Hypothalamus (tissue), 51 donors: ENCODE results near the gene DOCK6.
A peak's percentile ranks its signal among the peaks of the same experiment; 100 is the strongest.
"Not testable (repeated sequence)": the region's sequence is repeated elsewhere in the genome, so short reads cannot be mapped to it uniquely, and the experiment has no call there.

Experiments used
- DNase-seq, 51 donors: peaks; one replicate each; lab custom pipeline; 2025; lab: John Stamatoyannopoulos, UW

The DOCK6 gene

GRCh38 chr19:11200931-11201330 lies 61.4 kb downstream of the DOCK6 start:
- DNase-seq: no peak

DNA sequence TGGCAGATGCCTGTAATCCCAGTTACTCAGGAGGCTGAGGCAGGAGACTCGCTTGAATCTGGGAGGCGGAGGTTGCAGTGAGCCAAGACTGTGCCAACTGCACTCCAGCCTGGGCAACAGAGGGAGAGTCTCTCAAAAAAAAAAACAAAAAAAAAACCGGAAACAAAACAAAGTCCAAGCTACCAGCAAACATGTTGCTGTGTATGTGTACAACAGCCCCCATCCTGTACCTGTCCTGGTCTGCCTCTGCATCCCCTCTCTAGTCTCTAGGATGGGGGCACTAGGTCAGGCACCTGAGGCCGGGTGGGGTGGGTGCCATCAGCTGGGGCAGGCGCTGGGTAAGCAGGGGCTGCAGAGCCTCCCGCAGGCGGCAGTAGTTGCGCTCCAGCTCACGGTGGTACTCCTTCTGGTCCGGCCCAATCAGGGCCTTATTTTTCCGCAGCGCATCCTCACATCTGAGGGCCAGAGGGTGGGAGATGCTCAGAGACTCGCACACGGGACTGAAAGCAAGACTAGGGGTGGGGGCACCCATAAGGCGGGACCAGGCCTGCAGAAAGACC lies 62.2 kb downstream of the DOCK6 start:
- DNase-seq: no peak

DNA sequence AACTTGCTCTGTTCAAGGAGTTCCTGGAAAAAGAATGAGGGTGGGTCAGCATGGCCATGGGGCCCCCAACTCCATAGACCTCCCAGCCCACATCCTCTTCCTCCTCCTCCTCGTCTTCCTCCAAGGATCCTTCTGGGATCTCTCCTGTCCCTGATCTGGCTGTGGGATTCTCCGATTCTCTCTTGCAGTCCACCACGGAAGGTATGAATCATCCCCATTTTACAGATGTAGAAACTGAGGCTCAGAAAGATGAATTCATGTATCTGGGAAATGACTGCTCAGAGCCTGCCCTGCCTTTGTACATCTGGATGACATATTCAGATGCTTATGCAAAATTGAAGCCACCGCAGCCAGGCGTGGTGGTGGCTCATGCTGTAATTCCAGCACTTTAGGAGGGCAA lies 62.8 kb downstream of the DOCK6 start:
- DNase-seq: no peak

GRCh38 chr19:11198769-11199424 lies 63.4 kb downstream of the DOCK6 start:
- DNase-seq: no peak

GRCh38 chr19:11198175-11198534 lies 64.2 kb downstream of the DOCK6 start:
- no peak for DNase-seq

- peak in 50 of 51 donors; percentile 26 to 87 (median 74) for DNase-seq
Observed at GRCh38 chr19:11197291-11198174, 64.8 kb downstream of the DOCK6 start, which contains the start of gene KANK2. Gene KANK2 (minus strand): TSS chr19:11197545. CDS start chr19:11194511, 3,034 bp downstream.

- peak in 5 of 51 donors; percentile 7 to 32 (median 20) for DNase-seq
Observed at GRCh38 chr19:11196406-11197287, 65.7 kb downstream of the DOCK6 start.

DNA sequence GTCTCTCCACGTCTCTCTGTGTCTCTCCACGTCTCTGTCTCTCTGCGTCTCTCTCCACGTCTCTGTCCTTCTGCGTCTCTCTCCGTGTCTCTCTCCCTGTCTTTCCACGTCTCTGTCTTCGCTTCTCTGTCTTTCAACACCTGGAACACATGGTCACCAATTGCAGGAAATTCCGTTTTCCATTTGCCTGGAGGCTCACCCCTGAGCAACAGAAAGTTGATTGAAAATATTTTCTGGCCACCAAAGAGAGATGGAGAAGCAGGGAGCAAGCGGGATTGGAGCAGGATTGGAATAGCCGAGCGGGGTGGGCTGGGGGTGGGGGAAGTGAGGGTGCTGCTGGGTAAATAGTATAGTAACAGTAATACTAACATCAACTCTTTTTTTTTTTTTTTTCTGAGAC lies 66.6 kb downstream of the DOCK6 start:
- DNase-seq: no peak

DNA sequence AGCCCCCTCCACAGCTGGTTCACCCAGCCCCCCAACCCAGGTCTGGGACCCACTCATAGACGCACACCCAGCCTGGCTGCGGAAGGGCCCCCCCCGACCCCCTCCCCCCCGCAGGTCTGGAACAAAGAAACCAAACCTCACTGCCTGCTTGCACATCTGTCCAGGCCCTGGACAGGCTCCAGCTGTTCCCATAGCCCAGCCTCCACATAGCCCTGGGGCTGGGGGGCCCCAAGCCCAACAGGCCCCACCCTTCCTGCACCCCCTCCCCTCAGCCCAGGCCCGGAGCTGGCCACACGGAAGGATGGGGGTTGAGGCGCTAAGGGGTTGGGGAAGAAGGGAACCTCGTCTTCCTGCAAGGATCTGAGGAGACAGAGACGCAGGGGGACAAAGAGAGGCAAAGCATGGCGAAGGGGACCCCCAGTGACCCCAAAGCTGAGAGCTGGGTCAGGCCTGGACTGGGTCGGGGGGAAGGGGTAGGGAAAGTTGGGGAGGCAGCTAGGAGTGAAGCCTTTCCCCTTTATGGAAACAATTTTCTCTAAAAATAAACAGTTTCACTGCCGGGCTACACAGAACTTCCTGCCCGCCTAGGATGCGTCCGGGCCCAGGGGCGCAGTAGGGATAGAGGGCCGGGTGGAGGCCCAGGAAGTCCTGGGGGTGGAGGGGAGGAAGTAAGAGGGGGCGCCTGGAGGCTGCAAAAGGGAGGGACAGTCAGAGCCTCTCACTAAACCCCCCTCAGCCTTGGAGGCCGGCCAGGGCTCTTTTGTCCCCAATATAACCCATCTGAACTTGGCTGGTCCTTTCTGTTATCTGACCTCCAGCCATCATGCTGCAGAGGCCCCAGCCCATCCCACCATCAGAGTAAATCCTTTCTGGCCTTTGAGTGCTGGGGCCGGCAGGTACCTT lies 67.4 kb downstream of the DOCK6 start:
- no peak for DNase-seq

GRCh38 chr19:11194173-11194572 lies 68.2 kb downstream of the DOCK6 start:
- no peak for DNase-seq

DNA sequence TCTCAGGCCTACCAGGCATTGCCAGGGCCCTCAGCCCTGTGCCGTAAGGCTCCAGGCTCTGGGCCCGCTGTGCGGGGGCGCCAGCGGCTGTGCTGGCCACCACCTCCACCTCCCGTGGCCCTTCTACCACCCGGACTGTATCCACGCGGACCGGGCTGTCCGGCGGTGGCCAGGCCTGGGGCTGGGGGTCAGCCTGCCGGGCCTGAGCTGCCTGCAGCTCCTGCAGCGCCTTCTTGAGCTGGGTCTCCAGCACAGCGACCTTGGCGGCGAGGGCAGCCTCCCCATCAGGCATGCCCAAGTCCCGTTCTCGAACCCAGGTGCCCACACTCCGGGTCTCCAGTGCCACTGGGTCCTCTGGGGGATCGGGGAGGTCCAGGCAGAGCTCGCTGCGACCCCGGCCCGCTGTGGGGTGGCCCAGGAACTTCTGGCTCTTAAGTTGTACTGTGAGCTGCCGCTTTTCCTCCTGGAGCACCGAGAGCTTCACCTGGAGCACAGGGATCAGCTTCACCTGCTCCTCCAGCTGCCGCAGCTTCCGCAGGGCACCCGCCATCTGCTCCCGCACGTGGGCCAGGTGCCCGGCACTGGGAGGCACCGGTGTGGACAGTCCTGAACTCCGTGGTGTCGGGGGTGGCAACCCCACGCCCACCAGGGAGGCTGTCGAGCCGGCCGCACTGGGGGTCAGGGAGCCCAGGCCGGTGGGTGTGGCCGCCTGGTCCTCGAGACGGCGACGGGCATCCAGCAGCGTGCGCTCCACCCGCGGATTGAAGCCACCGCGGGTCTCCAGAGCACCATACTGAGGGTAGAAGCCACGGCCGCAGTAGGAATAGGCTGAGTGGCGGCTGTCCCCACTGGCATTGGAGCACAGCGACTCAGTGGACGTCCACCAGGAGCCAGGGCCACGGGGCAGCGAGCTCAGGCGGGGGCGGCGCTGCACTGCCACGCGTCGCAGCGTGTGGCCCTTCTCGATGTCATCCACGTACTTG lies 69.1 kb downstream of the DOCK6 start:
- DNase-seq: no peak

DNA sequence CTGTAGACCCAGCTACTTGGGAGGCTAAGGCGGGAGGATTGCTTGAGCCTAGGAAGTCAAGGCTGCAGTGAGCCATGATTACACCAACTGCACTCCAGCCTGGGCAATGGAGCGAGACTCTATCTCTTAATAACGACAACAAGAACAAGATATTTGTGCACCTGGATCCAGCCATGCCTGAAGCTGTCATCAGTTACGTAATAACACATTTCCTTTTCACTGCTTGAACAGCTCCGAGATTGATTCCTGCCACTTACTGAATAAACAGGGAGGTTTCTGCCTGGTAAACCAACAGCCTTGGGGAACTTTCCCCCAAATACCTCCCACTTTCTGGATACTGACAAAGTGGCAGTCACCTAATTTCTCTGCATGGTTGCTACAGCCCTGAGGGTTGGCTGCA lies 70.4 kb downstream of the DOCK6 start:
- DNase-seq: no peak

GRCh38 chr19:11191273-11191755 lies 71.0 kb downstream of the DOCK6 start:
- no peak for DNase-seq

DNA sequence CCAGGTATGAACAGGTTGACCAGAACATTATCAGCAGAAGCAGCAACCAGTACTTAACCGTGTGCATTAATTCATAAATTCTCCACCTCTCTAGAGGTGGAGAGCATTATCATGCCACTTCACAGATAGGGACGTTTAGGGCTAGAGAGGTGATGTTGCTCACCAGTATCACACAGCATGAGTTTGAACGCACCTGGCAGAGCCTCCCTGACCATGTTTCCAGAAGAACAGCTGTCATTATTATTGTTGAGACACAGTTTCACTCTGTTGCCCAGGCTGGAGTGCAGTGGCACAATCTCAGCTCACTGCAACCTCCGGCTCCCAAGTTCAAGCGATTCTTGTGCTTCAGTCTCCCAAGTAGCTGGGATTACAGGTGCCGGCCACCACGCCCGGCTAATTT lies 71.8 kb downstream of the DOCK6 start:
- no peak for DNase-seq

- no peak for DNase-seq
Observed at GRCh38 chr19:11187441-11187840, 74.9 kb downstream of the DOCK6 start.

DNA sequence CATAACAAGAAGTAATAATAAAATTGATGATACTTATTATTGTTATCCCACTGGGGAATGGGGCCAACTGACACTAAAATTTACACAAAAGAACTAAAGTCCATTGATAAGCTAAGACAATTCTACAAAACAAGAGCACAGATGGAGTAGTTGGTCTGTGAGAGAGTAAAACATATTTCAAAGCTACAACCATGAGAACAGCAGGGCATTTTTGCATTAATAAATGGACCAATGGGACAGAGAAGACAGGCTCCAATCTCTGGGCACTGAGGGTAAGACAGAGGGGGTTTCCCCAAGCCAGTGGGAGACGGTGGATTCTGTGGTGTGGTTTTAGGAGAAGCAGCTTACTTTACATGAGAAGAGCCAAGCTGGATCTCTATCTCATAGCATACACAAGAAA lies 79.3 kb downstream of the DOCK6 start:
- DNase-seq: no peak

- DNase-seq: no peak
Observed at GRCh38 chr19:11181488-11181887, 80.8 kb downstream of the DOCK6 start.

- DNase-seq: not testable (repeated sequence)
Observed at GRCh38 chr19:11180975-11181374, 81.3 kb downstream of the DOCK6 start.
